Measurements from ENCODE around the gene CACNG1.
A peak's percentile ranks its signal among the peaks of the same experiment; 100 is the strongest.
"Not testable (repeated sequence)": the region's sequence is repeated elsewhere in the genome, so short reads cannot be mapped to it uniquely, and the experiment has no call there.

The CACNG1 gene

GRCh38 chr17:67026341-67026740 lies 18.0 kb upstream of the CACNG1 start:
- no peak for DNase-seq

GRCh38 chr17:67027031-67027628 lies 17.2 kb upstream of the CACNG1 start:
- no peak for DNase-seq

GRCh38 chr17:67030641-67031040 lies 13.7 kb upstream of the CACNG1 start:
- DNase-seq: no peak

GRCh38 chr17:67032382-67032781 lies 12.0 kb upstream of the CACNG1 start:
- no peak for DNase-seq

- no peak for DNase-seq
These were observed 11.4 kb upstream of the CACNG1 start for GRCh38 chr17:67032985-67033384.

GRCh38 chr17:67033613-67034012 lies 10.7 kb upstream of the CACNG1 start:
- no peak for DNase-seq

GRCh38 chr17:67035131-67036083 lies 8.9 kb upstream of the CACNG1 start:
- DNase-seq: no peak

GRCh38 chr17:67038861-67039365 lies 5.4 kb upstream of the CACNG1 start:
- DNase-seq: no peak

- DNase-seq: no peak
These were observed 3.7 kb upstream of the CACNG1 start for GRCh38 chr17:67040652-67041051.

GRCh38 chr17:67041119-67041518 lies 3.2 kb upstream of the CACNG1 start:
- not testable (repeated sequence) for DNase-seq

- DNase-seq: no peak
These were observed 2.8 kb upstream of the CACNG1 start for GRCh38 chr17:67041531-67041930.

GRCh38 chr17:67041941-67042899 lies 2.1 kb upstream of the CACNG1 start:
- no peak for DNase-seq

- no peak for DNase-seq
These were observed 1.1 kb upstream of the CACNG1 start for GRCh38 chr17:67043283-67043682.

GRCh38 chr17:67044940-67045339 lies 586 bp downstream of the CACNG1 start:
- no peak for DNase-seq

GRCh38 chr17:67046398-67046797 lies 2.0 kb downstream of the CACNG1 start:
- DNase-seq: no peak

- DNase-seq: no peak
These were observed 3.0 kb downstream of the CACNG1 start for GRCh38 chr17:67047382-67047781.

- DNase-seq: no peak
These were observed 4.8 kb downstream of the CACNG1 start for GRCh38 chr17:67049025-67049739.

GRCh38 chr17:67050066-67050465 lies 5.7 kb downstream of the CACNG1 start:
- no peak for DNase-seq

- no peak for DNase-seq
These were observed 6.3 kb downstream of the CACNG1 start for GRCh38 chr17:67050471-67051154.

GRCh38 chr17:67051155-67051538 lies 6.8 kb downstream of the CACNG1 start:
- DNase-seq: no peak

- DNase-seq: peak; percentile 15
These were observed 7.5 kb downstream of the CACNG1 start for GRCh38 chr17:67051837-67052236.

All from suppressor macrophage treated with lipopolysaccharide for 4 hours (primary cell).